ENCODE data around the gene PSMB5. TPM values are rescaled to one million over a fixed set of nuclear protein-coding genes. Genes with fewer than 3 reads are reported as not detected.
"Not testable (repeated sequence)": the region's sequence is repeated elsewhere in the genome, so short reads cannot be mapped to it uniquely, and the experiment has no call there.

The PSMB5 gene
- total and polyA plus RNA-seq, 4 donors: 74.0 to 152 (median 95.4) TPM

GRCh38 chr14:23006188-23006534, 28.5 kb downstream of the PSMB5 start:
- Histone ChIP-seq H3K27ac (ENCODE audit: low read depth in 1 of 2, low read length in 2 of 2) (peak overlapping the region; percentile 92 to 96), H3K9ac (ENCODE audit: low read depth in 1 of 2, low read length in 2 of 2) (peak overlapping the region; percentile 73 to 94), H3K27me3 (ENCODE audit: control insufficient read depth in 4 of 4, insufficient read depth in 4 of 4, low read length in 3 of 4) (no peaks in the 10 kb centered on the region), H3K36me3 (ENCODE audit: control insufficient read depth in 4 of 4, insufficient read depth in 3 of 4, low read depth in 1 of 4, low read length in 3 of 4) (no peaks in the 10 kb centered on the region), H3K9me3 (ENCODE audit: control insufficient read depth in 4 of 4, low read length in 3 of 4) (no peaks in the 10 kb centered on the region), H3K4me1 (ENCODE audit: control insufficient read depth in 4 of 4, insufficient read depth in 4 of 4, low read length in 3 of 4) (peaks cover 5 to 14% (median 7%) of the 10 kb centered on the region in 4 donors), H3K4me3 (ENCODE audit: low read depth in 1 of 3, low read length in 3 of 3) (peak overlapping the region; percentile 68 to 93 (median 90))
- 49% methylated on average over 5 of the region's 5 CpGs for WGBS
- no peak for DNase-seq (ENCODE audit: low spot score)
- no peak for TF ChIP-seq ATF3 (IDR thresholded peaks at IDR 0.05)
- no peak for TF ChIP-seq JUND (IDR thresholded peaks at IDR 0.05)

- no peak overlapping the region for H3K9ac ChIP-seq (ENCODE audit: low read depth in 1 of 2, low read length in 2 of 2)
These were observed 29.1 kb downstream of the PSMB5 start for GRCh38 chr14:23005451-23006187.

GRCh38 chr14:23004274-23004673, 30.4 kb downstream of the PSMB5 start:
- H3K9me3 ChIP-seq (ENCODE audit: control insufficient read depth in 4 of 4, low read length in 3 of 4); H3K9ac ChIP-seq (ENCODE audit: low read depth in 1 of 2, low read length in 2 of 2); H3K27ac ChIP-seq (ENCODE audit: low read depth in 1 of 2, low read length in 2 of 2); DNase-seq (ENCODE audit: low spot score); H3K27me3 ChIP-seq (ENCODE audit: control insufficient read depth in 4 of 4, insufficient read depth in 4 of 4, low read length in 3 of 4); H3K4me3 ChIP-seq (ENCODE audit: low read depth in 1 of 3, low read length in 3 of 3); H3K36me3 ChIP-seq (ENCODE audit: control insufficient read depth in 4 of 4, insufficient read depth in 3 of 4, low read depth in 1 of 4, low read length in 3 of 4): not testable (repeated sequence)
- 97% methylated on average over 4 of the region's 4 CpGs for WGBS
- peaks cover 3 to 12% (median 4%) of the 10 kb centered on the region in 4 donors for H3K4me1 ChIP-seq (ENCODE audit: control insufficient read depth in 4 of 4, insufficient read depth in 4 of 4, low read length in 3 of 4)

More at GRCh38 chr14:23005451-23006187, 29.1 kb downstream of the PSMB5 start:
- Histone ChIP-seq H3K36me3 (ENCODE audit: control insufficient read depth in 4 of 4, insufficient read depth in 3 of 4, low read depth in 1 of 4, low read length in 3 of 4) (no peaks in the 10 kb centered on the region), H3K27ac (ENCODE audit: low read depth in 1 of 2, low read length in 2 of 2) (no peak overlapping the region), H3K9me3 (ENCODE audit: control insufficient read depth in 4 of 4, low read length in 3 of 4) (no peaks in the 10 kb centered on the region), H3K27me3 (ENCODE audit: control insufficient read depth in 4 of 4, insufficient read depth in 4 of 4, low read length in 3 of 4) (no peaks in the 10 kb centered on the region), H3K4me3 (ENCODE audit: low read depth in 1 of 3, low read length in 3 of 3) (peak overlapping the region in 1 of 3 donors; percentile 68), H3K4me1 (ENCODE audit: control insufficient read depth in 4 of 4, insufficient read depth in 4 of 4, low read length in 3 of 4) (peaks cover 5 to 14% (median 7%) of the 10 kb centered on the region in 4 donors)
- TF ChIP-seq GABPA (IDR thresholded peaks at IDR 0.05 in 1 of 2, conservative IDR thresholded peaks at IDR 0.05 in 1 of 2): no peak
- 80% methylated on average over 3 of the region's 3 CpGs for WGBS
- no peak for DNase-seq (ENCODE audit: low spot score)

GRCh38 chr14:23002592-23002991, 32.1 kb downstream of the PSMB5 start:
- no peaks in the 10 kb centered on the region for H3K9me3 ChIP-seq (ENCODE audit: control insufficient read depth in 4 of 4, low read length in 3 of 4)
- H3K27me3 ChIP-seq (ENCODE audit: control insufficient read depth in 4 of 4, insufficient read depth in 4 of 4, low read length in 3 of 4): no peaks in the 10 kb centered on the region
- no peaks in the 10 kb centered on the region for H3K36me3 ChIP-seq (ENCODE audit: control insufficient read depth in 4 of 4, insufficient read depth in 3 of 4, low read depth in 1 of 4, low read length in 3 of 4)
- no peak overlapping the region for H3K9ac ChIP-seq (ENCODE audit: low read depth in 1 of 2, low read length in 2 of 2)
- H3K4me3 ChIP-seq (ENCODE audit: low read depth in 1 of 3, low read length in 3 of 3): no peak overlapping the region
- DNase-seq (ENCODE audit: low spot score): no peak
- H3K4me1 ChIP-seq (ENCODE audit: control insufficient read depth in 4 of 4, insufficient read depth in 4 of 4, low read length in 3 of 4): peaks cover 3 to 11% (median 4%) of the 10 kb centered on the region in 4 donors
- 98% methylated on average over 3 of the region's 3 CpGs for WGBS
- no peak overlapping the region for H3K27ac ChIP-seq (ENCODE audit: low read depth in 1 of 2, low read length in 2 of 2)
- TF ChIP-seq NR2F2 (IDR thresholded peaks at IDR 0.05): no peak
- TF ChIP-seq GABPA (IDR thresholded peaks at IDR 0.05 in 1 of 2, conservative IDR thresholded peaks at IDR 0.05 in 1 of 2): no peak
- TF ChIP-seq HNF4G (IDR thresholded peaks at IDR 0.05): no peak
- TF ChIP-seq MAX (IDR thresholded peaks at IDR 0.05): no peak
- TF ChIP-seq SP1 (IDR thresholded peaks at IDR 0.05): no peak
- TF ChIP-seq CTCF (IDR thresholded peaks at IDR 0.05; ENCODE audit: low read depth, low read length, missing input control): no peak
- TF ChIP-seq FOXA1 (IDR thresholded peaks at IDR 0.05): no peak
- TF ChIP-seq RAD21 (IDR thresholded peaks at IDR 0.05): no peak
- TF ChIP-seq EGR1 (IDR thresholded peaks at IDR 0.05; ENCODE audit: low read depth in 2 of 2): no peak
- no peak for TF ChIP-seq ATF3 (IDR thresholded peaks at IDR 0.05)
- no peak for TF ChIP-seq RXRA (IDR thresholded peaks at IDR 0.05)
- no peak for TF ChIP-seq ZBTB33 (IDR thresholded peaks at IDR 0.05)
- TF ChIP-seq REST (IDR thresholded peaks at IDR 0.05): no peak
